Cerebellar nuclear complex (tissue), 1 donor: ENCODE measurements around the gene ADCY5.
A peak's percentile ranks its signal among the peaks of the same experiment; 100 is the strongest.

Experiments used
- DNase-seq, 2 experiments: peaks; one replicate each; lab custom pipeline; 2025; lab: John Stamatoyannopoulos, UW

Gene ADCY5

DNA sequence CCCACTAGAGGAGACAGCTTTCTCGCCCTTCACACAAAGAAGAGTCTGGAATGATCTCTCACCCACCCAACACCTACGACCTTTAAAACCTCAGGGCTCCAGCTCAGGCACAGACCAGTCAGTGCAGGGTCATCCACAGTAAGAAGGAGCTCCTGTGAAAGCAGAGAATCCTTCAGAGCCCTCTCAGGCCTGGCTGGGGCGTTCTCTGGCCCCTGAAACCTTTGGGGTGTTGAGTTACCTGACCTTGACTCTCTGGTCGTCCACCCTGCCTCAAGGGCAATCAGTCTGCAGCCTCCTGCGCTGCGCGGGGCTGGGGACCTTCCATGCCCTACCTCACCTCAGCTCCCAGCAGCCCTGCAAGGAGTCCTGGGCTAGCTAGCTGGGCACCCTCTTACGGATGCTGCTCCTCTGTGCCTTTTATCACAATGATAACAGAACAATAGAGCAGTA, 106.2 kb downstream of the ADCY5 start:
- no peak for DNase-seq

DNA sequence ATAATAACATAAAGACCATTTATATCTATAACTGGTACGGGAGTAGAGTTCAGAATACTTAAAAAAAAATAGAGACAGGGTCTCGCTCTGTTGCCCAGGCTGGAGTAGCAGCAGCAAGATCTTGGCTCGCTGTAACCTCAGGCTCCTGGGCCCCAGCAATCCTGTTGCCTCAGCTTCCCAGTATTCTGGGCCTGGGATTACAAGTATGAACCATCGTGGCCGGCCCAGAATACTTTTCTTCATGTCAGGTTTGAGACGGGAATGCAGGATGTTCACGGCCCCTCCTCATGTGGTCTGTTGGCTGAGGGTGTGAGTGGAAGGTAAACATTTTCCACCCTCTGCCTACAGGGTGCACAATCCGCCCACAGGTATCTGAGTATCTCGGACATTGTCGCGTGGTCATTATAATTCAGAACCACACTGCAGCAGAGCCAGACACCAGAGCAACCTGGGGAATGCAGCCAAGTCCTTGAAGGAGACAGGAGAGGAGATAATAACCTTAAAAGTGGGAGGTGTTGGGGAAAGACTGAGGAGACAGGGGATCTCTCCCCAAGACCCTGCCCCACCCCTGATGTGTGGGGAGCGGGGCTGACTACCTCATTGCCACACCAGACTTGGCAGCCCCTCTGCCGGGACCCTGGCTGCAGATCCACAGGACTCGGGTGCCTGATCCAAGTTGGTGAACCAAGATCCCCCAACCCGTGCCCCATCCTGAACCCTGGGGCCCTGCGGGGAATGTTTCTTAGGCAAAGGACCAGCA, 106.8 kb downstream of the ADCY5 start:
- DNase-seq = no peak

DNA sequence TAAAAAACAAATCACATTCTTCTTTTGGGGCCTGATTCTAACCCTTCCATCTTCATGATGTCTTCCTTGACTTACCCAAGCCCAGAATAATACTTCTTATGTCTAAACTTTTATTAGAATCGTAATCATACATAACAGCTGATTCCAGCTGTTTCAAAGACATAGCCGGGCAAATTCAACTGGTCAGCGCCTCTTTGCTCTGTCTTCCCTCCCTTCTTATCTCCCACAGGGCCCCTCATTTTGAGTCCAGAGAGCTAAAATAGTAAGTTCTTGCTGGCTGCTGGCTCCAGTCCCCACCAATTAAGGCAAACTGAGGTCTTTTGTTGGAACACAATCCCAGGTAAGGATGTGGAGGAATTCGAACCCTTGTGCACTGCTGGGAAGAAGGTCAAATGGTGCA, 108.6 kb downstream of the ADCY5 start:
- no peak for DNase-seq

DNA sequence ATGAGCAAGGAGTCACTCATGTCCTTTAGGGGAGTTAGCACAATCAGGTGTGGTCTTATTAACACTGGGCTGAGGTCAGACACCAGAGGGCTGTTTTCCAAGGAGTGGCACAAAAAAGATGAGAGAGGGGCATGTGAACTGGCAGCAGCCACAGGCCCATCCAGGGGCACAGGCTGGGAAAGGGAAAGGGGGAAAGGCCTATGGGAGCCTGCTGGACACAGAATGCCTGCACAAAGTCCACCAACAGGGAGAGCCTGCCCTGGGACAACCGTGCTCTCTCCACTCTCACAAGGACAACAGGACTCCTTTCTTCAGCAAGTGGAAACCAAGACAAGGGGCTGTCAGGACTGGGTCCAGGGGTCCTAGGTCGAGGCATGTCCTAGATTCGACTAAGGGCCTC, 109.6 kb downstream of the ADCY5 start:
- DNase-seq = no peak

DNA sequence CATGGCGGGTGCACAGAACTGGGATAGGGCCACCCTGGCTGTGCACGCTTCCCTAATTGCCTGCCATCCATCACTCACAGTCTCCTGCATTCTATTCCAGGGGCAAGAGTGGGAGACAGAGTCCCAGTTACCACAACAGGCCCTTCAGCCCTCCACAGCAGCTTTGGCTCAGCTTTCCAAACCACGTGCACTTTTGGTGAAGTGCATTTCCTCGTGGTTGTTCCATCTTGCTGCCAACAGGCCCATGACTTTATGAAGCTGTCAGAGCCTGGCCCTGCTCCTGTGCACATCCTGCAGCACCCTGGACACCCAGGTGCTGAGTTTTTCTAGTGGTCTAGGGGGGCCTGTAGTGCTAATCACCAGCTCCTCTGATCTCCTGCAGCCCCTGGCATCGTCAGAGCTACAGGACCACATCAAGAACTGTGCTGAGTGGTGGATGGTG, 110.2 kb downstream of the ADCY5 start:
- DNase-seq = no peak

DNA sequence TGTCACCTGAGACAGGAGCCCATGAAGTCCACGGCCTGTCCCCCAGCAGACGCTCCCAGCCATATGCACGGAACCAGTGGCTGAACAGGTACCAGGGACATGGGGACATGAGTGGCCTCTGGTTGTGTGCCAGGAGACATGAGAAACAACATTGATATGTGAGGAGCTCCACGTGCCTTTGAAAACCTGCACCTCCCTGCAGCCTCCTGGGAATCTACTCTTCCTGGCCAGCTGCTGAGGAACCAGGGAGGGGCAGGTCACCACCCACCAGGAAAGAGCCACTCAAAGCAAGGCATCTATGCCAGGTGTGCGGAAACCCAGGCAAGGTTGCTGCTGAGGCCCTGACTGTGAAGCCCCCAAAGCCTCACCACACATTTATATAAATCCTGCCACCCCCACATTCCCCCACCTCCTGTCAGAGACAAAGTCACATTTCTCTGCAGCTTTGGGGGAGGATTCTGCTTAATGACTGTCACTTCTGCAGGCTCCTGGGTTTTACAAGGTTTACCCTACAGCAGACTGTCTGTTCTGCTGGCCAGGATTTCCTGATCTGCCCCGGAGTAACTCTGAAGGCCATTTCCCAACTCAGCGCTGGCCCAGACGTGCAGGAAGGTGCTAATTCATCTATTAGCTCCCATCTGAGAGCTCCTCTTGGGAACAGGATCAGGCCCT, 110.8 kb downstream of the ADCY5 start:
- no peak for DNase-seq

DNA sequence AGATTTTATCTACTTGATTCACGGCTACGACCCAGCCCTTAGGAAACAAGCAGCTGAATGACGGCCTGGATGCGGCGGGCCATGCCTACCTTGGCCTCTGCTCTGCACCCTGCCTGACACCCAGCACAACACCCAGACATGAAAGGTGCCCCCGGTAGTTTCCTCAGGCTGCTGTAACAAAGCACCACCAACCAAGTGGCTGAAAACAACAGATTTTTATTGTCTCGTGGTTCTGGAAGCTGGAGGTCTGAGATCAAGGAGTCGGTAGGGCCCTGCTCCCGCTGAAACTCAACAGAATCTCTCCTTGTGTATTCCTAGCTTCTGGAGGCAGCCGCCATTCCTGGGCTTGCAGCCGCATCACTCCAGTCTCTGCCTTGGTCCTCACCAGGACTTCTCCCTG, 111.7 kb downstream of the ADCY5 start:
- no peak for DNase-seq

DNA sequence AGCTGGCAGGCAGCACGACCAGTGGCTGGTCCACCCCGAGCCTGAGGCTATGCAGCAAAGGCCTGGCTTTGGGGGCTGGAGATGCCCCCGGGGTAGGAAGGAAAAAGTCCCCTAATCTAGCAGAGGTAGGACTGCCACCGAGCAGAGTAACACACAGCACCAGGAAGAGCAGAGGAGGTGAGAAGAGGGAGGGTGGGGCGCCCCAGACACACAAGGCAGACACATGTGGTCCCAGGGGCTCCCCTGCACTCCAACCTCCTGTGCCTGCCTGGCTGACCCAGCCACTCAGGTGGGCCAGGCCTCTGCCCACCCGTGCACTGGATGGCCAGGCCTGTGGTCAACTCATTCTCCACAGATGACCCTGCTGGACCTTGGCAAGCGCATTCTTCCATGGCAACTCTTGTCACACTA, 112.4 kb downstream of the ADCY5 start:
- no peak for DNase-seq

DNA sequence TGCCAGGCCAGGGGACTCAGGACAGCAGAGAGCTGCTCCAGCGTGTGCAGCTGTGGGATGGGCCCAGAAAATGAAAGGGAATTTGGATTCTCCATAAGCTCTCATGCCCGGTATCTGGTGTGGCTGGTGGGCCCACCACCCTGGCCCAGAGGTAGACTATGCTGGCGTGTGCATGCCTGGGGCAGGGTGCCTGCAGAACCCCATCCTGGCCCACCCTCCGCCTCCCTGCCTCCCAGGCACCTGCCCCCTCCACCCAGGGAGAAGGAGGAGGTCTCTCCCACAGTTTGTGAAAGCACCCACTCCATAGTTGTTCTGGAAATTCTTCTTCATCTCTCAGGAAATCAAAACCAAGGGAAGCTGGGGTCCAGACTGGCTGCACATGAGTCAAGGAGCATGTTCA, 112.9 kb downstream of the ADCY5 start:
- no peak for DNase-seq

DNA sequence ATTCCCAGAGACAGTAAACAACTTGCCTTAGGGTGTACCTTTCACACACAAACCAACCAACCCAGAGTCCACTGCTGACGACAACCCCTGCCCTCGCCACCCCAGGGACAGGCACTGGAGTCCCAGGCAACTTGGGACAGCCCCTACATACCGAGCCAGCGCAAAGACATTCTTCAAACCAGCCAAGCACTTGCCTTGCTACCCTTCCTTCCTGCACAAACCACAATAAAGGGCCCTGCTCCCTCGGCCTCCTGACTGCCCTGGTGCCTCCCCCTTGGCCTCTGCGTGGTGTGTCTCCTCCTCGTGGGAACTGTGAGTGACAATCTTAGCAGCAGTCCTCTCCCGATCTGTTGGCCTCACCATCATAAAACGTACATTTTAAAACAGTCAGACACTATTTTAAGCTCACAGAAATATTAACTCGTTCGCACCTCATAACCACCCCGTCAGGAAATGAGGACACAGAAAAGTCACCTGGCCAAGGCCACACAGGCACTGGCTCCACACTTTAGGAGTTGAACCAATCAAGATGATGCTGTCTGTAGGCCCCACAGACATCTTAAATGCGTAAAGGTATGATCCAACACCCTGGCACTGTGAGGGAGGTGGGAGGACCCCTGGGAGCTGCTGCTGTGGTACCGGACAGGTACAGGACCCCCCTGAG, 113.8 kb downstream of the ADCY5 start:
- DNase-seq = no peak

DNA sequence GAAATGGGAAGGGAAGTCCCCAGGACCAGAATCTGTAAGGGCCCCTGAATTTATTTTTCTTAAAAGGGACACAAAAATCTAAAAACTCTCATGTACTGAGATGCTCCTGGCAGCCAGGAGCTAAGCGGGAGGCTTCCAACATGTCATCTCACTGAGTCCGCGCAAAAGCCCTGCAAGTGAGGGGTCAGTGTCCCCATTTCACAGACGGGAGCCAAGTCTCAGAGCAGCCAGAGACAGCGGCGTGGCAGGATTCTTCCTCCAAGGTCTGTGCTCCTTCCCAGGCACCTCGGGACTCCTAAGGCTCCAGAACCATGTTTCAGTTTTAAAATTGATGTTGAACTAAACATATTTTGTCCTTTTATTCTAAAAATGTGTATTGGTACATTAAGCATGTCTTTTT, 114.8 kb downstream of the ADCY5 start:
- no peak for DNase-seq

DNA sequence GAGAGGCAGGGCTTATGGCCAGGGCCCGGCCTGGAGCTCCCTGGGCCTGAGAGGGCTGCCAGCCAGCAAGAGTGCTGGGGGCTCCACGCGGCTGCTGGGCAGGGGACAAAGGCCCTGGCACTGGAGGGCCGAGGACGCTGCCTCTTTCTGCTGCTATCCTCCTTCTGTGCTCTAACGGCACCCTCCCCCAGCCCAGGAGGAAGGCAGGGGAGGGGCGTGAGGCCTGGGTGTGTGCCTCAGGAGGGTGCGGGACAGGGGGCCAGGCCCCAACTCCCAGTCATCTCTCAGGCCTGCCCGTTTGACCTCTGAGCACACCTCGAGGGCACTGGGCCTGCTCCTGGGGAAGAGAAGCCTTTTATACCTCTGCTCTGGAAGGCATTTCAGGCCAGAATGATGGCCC, 115.5 kb downstream of the ADCY5 start:
- no peak for DNase-seq

DNA sequence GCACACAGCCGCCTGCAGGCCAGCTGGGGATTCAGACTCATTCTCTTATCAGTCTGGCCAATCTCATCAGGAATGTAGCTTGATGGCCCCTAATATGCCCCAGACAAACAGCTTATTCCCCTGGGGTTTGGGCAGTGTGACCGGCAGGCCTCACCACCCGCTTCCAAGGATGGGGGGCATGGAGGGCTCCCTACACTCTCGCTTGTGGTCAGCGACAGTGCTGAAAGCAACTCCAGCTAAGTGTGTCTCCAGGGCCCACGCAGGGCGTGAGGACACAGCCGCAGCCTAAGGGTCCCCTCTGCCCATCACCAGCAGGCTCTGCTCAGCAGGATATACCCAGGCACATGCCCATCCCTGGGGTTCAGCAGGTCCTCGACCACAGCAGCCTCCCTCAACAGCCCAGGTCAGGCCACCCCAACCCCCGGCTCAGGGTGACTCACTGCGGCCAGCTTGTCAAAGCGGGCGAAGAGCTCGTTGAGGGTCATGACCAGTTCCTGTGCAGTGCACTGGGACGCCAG, 116.7 kb downstream of the ADCY5 start:
- no peak for DNase-seq

DNA sequence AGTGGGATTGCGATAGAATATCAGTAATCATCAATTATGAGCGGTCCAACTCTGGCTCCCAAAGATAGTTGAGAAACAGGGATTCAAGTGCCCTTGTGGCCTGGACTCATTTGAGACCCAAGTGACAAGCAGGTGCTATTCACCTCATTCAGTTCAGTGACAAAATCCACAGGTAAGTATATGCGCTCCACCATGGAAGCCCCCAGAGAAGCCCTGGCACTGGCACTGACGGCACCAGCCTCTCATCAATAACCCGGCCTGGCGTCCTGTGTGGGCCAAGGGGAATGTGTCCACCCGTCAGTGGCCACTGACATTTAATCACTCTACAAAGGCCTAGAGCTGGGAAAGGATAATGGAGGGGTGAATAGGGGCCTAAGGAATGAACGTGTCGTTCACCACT, 117.2 kb downstream of the ADCY5 start:
- DNase-seq = no peak

DNA sequence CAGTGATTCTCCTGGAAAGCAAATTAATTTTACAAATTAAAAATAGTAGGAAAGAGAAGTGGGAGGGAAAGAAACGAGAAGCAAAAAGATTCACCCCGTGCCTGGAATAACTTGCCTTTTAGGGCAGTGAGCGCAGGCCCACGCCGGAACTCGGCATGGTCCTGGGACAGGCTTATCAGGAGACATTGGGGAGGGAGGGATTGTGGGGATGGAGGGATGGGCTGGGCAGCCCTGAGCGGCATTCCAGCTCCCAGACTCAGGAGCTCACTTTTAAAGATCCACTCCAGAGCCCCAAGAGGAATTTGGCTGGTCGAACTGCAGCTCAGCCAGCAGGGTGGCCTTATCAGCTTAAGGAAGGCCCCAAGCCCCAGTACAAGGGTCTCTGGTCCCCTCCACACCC, 117.9 kb downstream of the ADCY5 start:
- no peak for DNase-seq

DNA sequence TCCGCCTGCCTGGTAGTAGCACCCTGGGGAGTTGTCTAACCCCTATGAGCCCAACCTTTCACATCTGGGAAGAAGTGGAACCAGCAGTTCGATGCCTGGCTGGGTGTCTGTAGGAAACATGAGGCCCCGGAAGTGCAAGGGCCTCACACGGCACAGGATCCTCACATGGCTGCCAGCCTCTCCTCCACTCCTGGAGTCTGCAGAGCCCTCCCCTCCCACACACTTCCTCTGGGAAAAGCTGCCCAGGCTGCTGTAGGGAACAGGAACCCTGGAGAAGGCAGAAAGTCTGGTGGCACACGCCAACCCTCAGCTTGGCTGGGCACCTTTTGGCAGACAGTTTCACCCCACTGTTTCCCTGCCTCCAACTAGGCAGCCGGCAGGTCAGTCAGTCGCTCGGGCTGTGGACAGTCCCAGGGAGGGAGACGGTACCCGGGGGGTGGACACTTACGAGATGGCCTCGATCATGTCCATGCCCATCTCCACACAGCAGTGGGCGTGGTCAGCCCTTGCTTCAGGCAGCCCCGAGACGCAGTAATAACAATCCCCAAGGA, 118.4 kb downstream of the ADCY5 start:
- no peak for DNase-seq

DNA sequence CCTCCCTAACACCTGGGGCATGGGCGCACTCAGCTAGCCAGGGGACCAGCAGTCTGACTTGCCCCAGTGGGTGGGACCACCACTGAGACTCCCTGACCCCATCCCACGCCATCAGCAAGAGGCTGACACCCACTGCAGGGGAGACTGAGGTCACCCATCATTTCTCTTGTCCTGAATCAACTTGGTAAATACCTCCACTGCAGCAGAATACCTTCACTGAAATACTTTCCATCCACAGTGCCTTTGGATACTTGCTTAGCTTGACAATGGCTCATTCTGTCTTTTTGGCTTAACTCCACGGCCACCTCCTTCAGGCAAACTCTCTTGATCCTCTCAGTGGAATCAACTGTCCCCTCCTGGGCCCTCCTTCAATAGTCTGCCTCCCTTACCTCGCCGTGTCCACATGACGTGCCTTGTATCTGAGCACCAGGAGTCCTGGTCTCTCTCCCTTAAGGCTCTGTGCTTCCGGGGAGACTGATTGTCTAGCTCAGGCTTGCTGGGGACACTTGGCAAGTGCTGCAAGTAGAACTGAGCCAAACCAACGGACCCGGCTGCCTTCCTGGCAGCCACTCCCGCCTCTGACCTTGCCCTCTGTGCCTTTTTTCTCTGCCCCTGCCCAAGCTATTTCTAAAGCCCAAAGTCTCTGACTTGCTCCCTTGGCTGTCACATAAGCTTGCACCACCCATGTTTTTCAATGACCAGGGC, 119.1 kb downstream of the ADCY5 start:
- no peak for DNase-seq

DNA sequence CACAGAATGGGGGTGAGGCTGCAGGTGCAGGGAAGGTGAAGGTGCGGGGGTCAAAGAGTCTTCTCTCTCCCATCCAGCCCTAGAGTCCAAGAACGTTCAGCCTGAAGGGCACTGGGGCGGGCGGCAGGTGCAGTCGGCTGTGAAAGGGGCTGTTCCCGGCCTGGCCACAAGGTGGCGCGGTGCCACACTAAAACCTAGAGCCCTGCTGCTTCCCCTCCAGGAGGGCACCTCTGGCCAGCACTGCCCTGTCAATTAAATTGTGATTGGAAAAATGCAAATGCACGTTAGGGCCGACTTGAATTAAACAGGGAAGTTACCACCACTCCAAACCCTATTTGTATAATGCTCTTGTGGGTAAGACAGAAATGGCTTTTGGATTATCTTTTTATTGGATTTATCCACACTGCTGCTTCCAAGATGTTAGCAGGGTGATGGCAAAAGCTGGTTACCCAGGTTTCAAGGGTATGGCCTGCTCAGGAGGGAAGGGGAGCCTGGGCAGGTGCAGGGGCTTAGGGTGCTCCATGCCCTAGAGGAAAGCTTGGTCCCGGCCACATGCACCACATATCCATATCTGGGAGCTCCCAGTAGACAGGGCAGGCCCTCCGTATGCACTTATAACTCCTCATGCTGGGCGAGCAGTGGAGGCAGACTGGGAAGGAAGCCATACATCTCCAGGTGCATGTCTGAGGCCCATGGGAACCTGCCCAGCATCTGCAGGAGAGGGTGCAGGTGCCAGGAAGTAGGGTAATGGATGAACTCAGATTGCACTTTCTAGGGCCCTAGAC, 119.8 kb downstream of the ADCY5 start:
- peak in 1 of 2 experiments; percentile 10 for DNase-seq

DNA sequence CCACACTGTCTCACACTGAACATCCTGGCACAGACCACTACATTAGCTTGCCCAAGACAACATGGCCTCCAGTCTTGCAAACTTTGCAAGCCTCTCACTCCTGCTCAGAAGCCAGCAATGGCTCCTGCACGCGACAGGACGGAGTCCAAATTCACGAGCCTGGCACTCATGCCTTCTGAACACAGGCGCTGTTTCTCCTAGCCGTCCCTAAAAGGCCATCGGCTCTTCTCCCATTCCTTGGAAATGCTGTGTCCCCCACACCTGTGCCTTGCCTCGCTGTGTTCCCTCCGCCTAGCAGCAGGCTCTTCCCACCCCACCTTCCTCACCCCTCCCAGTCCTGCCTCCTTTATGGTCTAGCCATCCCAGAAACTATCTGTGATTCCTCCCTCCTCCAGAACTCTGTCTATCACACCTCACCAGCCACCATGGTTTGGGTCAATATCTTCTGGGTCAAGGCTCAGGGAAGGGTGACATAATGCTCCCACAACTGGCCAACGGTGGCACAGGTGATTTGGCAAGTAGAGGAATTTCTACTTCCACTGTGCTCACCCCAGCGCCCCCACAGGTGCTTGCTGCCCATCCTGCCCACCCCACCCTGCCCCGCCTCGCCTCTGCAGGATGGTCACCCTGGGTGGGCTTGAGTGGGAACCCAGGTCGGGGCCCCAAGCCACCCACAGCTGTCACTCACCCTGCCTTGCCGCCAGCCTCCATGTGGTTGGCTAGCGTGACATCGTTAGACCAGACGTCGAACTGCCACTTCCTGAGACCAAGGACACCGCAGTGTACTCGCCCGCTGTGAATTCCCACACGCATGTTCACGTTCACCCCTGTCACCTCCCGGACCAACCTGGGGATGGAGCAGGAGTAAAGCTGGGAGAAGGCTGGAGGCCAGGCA, 120.7 kb downstream of the ADCY5 start:
- no peak for DNase-seq

DNA sequence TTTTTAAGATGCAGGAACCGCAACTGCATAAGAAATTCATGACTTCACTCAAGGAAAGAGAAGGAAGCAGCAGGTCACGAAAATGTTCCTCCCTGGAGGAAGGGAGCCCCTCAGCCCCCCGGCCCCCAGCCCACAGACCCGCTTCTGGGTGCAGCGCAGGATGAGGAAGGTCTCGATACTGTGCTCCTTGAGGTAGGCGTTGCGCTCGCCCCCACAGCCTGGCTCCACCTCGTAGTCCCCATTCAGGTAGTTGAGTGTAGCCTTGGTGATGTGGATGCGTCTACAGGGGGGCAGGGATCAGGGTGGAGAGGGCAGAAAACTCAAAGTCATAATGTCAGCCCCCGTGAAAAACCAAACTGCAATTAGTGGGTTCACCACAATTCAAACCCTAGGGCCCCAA, 121.4 kb downstream of the ADCY5 start:
- DNase-seq = no peak
